ENCODE measurements around the gene TRIP13.

GRCh38 chr5:903756-904096 lies 11.0 kb downstream of the TRIP13 start:
- TF ChIP-seq POLR2A (IDR thresholded peaks at IDR 0.05) (no peak), CTCF (IDR thresholded peaks at IDR 0.05) (no peak)

All from lower leg skin (tissue), 3 donors.